Measurements from ENCODE around the gene ZMYND11.

- TF ChIP-seq CTCF (IDR thresholded peaks at IDR 0.05; ENCODE audit: low read depth, low read length, poor library complexity, severe bottlenecking) (no peak), EZH2phosphoT487 (IDR thresholded peaks at IDR 0.05; ENCODE audit: borderline replicate concordance, low read length) (no peak)
Observed at GRCh38 chr10:244227-244626, 109.0 kb downstream of the ZMYND11 start.
